ENCODE results near the gene MAB21L2. TPM values are rescaled to one million over a fixed set of nuclear protein-coding genes. Genes with fewer than 3 reads are reported as not detected.

MAB21L2 gene
- total and polyA plus RNA-seq, 2 experiments from 2014 or later: 0.12 to 0.54 TPM

DNA sequence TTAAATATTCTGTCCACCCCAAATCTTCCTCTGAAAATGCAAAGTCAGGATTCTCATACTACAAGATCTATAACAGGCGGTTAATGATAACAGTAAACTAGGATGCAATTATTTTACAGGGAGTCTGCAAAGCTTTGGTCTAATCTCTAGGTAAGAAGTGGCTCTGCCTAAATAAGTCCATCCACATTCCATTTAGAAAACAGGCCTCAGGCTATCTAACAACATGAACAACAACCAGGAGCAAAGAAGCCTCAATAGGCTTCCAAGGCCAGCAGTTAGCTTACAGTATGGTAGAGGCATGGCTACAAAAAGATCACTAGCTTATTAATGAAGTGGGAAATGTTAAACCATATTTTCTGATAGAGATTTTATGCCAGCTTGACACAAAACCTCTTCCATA, 6.4 kb downstream of the MAB21L2 start:
- Histone ChIP-seq H3K9me3 (ENCODE audit: low read depth) (no peaks in the 10 kb centered on the region), H3K36me3 (no peaks in the 10 kb centered on the region)
- TF ChIP-seq, protein P1, sequence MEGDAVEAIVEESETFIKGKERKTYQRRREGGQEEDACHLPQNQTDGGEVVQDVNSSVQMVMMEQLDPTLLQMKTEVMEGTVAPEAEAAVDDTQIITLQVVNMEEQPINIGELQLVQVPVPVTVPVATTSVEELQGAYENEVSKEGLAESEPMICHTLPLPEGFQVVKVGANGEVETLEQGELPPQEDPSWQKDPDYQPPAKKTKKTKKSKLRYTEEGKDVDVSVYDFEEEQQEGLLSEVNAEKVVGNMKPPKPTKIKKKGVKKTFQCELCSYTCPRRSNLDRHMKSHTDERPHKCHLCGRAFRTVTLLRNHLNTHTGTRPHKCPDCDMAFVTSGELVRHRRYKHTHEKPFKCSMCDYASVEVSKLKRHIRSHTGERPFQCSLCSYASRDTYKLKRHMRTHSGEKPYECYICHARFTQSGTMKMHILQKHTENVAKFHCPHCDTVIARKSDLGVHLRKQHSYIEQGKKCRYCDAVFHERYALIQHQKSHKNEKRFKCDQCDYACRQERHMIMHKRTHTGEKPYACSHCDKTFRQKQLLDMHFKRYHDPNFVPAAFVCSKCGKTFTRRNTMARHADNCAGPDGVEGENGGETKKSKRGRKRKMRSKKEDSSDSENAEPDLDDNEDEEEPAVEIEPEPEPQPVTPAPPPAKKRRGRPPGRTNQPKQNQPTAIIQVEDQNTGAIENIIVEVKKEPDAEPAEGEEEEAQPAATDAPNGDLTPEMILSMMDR (IDR thresholded peaks at IDR 0.05; ENCODE audit: low read depth, low read length): no peak

GRCh38 chr4:150589157-150589556, 7.2 kb downstream of the MAB21L2 start:
- no peaks in the 10 kb centered on the region for H3K4me1 ChIP-seq (ENCODE audit: low read depth)
- H3K4me3 ChIP-seq: no peak overlapping the region
- TF ChIP-seq, protein P1 (IDR thresholded peaks at IDR 0.05; ENCODE audit: low read depth, low read length): no peak
- H3K27me3 ChIP-seq: peaks cover 28% of the 10 kb centered on the region
- no peak overlapping the region for H3K27ac ChIP-seq
- H3K9me3 ChIP-seq (ENCODE audit: low read depth): no peaks in the 10 kb centered on the region
- H3K36me3 ChIP-seq: no peaks in the 10 kb centered on the region
- no peak for DNase-seq (ENCODE audit: low read depth in 1 of 2, low spot score in 1 of 2)

More for the DNA sequence above, 6.4 kb downstream of the MAB21L2 start:
- H3K27me3 ChIP-seq: peaks cover 36% of the 10 kb centered on the region
- H3K4me1 ChIP-seq (ENCODE audit: low read depth): no peaks in the 10 kb centered on the region
- H3K4me3 ChIP-seq: no peak overlapping the region
- H3K27ac ChIP-seq: no peak overlapping the region
- no peak for DNase-seq (ENCODE audit: low read depth in 1 of 2, low spot score in 1 of 2)

DNA sequence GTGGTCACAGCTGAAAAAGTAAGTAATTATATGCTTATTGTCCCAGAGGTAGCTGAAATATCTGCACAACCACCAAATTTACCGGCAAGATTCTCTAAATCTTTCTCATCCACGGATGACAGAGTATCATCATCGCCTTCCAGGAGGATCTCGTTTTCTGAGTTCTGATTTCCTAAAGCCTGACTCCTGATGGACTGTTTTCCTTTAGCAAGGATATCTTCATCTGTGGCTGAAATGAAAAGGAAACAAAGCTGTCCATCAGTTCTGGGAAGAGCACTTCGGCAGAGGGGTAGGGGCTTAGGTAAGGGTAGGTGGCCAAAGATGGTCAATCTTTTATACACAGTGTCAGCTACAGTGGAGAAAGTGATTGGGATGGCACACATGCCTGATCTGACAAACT, 8.7 kb downstream of the MAB21L2 start:
- H3K27me3 ChIP-seq: peaks cover 13% of the 10 kb centered on the region
- TF ChIP-seq, protein P1 (IDR thresholded peaks at IDR 0.05; ENCODE audit: low read depth, low read length): no peak
- no peaks in the 10 kb centered on the region for H3K9me3 ChIP-seq (ENCODE audit: low read depth)
- H3K27ac ChIP-seq: no peak overlapping the region
- no peak overlapping the region for H3K4me3 ChIP-seq
- no peaks in the 10 kb centered on the region for H3K36me3 ChIP-seq
- no peaks in the 10 kb centered on the region for H3K4me1 ChIP-seq (ENCODE audit: low read depth)
- no peak for DNase-seq (ENCODE audit: low read depth in 1 of 2, low spot score in 1 of 2)

GRCh38 chr4:150591406-150591805, 9.5 kb downstream of the MAB21L2 start:
- TF ChIP-seq, protein P1 (IDR thresholded peaks at IDR 0.05; ENCODE audit: low read depth, low read length): no peak
- no peak overlapping the region for H3K4me3 ChIP-seq
- no peaks in the 10 kb centered on the region for H3K36me3 ChIP-seq
- no peak overlapping the region for H3K27ac ChIP-seq
- no peaks in the 10 kb centered on the region for H3K4me1 ChIP-seq (ENCODE audit: low read depth)
- no peaks in the 10 kb centered on the region for H3K9me3 ChIP-seq (ENCODE audit: low read depth)
- peak in 1 of 2 donors; percentile 8 for DNase-seq (ENCODE audit: low read depth in 1 of 2, low spot score in 1 of 2)
- peaks cover 5% of the 10 kb centered on the region for H3K27me3 ChIP-seq

GRCh38 chr4:150591904-150592303, 10.0 kb downstream of the MAB21L2 start:
- DNase-seq (ENCODE audit: low read depth in 1 of 2, low spot score in 1 of 2): no peak
- TF ChIP-seq, protein P1 (IDR thresholded peaks at IDR 0.05; ENCODE audit: low read depth, low read length): no peak
- no peak overlapping the region for H3K4me3 ChIP-seq
- peaks cover under 1% of the 10 kb centered on the region for H3K27me3 ChIP-seq
- H3K27ac ChIP-seq: no peak overlapping the region
- H3K4me1 ChIP-seq (ENCODE audit: low read depth): no peaks in the 10 kb centered on the region
- H3K9me3 ChIP-seq (ENCODE audit: low read depth): no peaks in the 10 kb centered on the region
- H3K36me3 ChIP-seq: no peaks in the 10 kb centered on the region

DNA sequence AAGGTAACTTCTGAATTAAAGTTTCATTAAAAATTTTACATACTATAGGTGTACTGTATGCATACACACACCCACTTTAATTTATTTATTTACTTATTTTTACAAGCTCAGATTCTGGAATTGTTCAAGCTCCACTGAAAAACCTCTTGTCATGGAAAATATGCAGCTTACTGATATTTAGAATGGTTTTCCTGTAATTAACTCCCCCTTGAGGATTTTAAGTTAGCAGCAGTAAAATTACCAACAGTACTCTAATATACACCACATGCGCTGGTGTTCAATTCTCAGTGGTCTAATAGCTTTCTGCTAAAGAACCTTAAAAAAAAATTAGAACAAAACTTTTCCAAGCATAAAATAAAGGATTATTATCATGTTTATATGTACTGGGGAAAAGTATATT, 12.0 kb downstream of the MAB21L2 start:
- peak in 1 of 2 donors; percentile 44 for DNase-seq (ENCODE audit: low read depth in 1 of 2, low spot score in 1 of 2)
- H3K9me3 ChIP-seq (ENCODE audit: low read depth): no peaks in the 10 kb centered on the region
- no peak overlapping the region for H3K27ac ChIP-seq
- no peaks in the 10 kb centered on the region for H3K36me3 ChIP-seq
- TF ChIP-seq, protein P1 (IDR thresholded peaks at IDR 0.05; ENCODE audit: low read depth, low read length): peak; percentile 41
- no peaks in the 10 kb centered on the region for H3K27me3 ChIP-seq
- no peaks in the 10 kb centered on the region for H3K4me1 ChIP-seq (ENCODE audit: low read depth)
- no peak overlapping the region for H3K4me3 ChIP-seq

All from cardiac muscle cell (in vitro differentiated cells and primary cell).